Measurements from ENCODE around the gene MAT2B.

The MAT2B gene

DNA sequence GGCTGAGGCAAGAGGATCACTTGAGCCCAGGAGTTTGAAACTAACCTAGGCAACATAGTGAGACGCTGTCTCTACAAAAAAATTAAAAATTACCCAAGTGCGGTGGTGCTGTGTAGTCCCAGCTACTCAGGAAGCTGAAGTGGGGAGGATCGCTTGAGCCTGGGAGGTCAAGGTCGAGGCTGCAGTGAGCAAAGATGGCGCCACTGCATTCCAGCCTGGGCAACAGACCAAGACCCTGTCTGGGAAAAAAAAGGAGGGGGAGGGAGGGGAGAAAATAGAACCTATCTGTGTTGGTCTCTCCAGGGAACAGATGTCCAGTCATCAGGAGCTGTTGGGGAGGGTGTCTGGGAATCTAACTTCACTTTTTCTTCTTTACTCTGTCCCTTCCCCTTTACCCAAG, 24.3 kb downstream of the MAT2B start:
- no peaks in the 10 kb centered on the region for H3F3A ChIP-seq (ENCODE audit: insufficient read depth)
- H3K9ac ChIP-seq (ENCODE audit: low read length) = no peak overlapping the region
- no peak overlapping the region for H3K4me3 ChIP-seq (ENCODE audit: insufficient read depth, low read length, poor library complexity, severe bottlenecking)
- no peaks in the 10 kb centered on the region for H3K27me3 ChIP-seq (ENCODE audit: low read length)
- no peaks in the 10 kb centered on the region for H4K20me1 ChIP-seq (ENCODE audit: low read depth, low read length)
- no peaks in the 10 kb centered on the region for H3K36me3 ChIP-seq (ENCODE audit: low read length)
- H3K9me2 ChIP-seq (replicated peaks; ENCODE audit: insufficient read depth, low read length) = no peaks in the 10 kb centered on the region
- no peak overlapping the region for H3K27ac ChIP-seq (ENCODE audit: low read depth, low read length)
- no peak overlapping the region for H3K4me2 ChIP-seq (ENCODE audit: low read depth, low read length, poor library complexity, severe bottlenecking)
- no peak overlapping the region for H2AFZ ChIP-seq (ENCODE audit: low read depth, low read length, severe bottlenecking)
- H3K9me3 ChIP-seq (ENCODE audit: insufficient read depth, low read length) = no peaks in the 10 kb centered on the region
- TF ChIP-seq, protein P1, sequence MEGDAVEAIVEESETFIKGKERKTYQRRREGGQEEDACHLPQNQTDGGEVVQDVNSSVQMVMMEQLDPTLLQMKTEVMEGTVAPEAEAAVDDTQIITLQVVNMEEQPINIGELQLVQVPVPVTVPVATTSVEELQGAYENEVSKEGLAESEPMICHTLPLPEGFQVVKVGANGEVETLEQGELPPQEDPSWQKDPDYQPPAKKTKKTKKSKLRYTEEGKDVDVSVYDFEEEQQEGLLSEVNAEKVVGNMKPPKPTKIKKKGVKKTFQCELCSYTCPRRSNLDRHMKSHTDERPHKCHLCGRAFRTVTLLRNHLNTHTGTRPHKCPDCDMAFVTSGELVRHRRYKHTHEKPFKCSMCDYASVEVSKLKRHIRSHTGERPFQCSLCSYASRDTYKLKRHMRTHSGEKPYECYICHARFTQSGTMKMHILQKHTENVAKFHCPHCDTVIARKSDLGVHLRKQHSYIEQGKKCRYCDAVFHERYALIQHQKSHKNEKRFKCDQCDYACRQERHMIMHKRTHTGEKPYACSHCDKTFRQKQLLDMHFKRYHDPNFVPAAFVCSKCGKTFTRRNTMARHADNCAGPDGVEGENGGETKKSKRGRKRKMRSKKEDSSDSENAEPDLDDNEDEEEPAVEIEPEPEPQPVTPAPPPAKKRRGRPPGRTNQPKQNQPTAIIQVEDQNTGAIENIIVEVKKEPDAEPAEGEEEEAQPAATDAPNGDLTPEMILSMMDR (IDR thresholded peaks at IDR 0.05; ENCODE audit: insufficient read depth, low read length, poor library complexity, severe bottlenecking) = no peak
- no peak for TF ChIP-seq EZH2phosphoT487 (conservative IDR thresholded peaks at IDR 0.05; ENCODE audit: low read length)
- no peaks in the 10 kb centered on the region for H3K79me2 ChIP-seq (ENCODE audit: insufficient read depth, low read length)

DNA sequence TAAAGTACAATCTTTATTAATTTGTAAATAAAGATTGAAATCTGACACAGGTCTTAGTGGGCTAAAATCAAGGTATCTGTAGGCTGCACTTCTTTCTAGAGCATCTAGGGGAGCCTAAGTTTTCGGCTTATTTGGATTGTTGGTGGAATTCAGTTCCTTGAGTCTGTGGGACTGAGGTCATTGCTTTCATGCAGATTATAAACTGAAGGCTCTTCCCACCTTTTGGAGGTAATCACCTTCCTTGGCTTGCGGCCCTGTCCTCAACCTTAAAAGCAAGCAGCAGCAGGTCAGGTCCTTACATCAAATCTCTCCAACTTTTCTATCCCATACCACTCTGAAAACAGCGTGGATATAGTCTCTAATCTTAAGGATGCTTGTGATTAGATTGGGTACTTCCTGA, 25.9 kb downstream of the MAT2B start:
- H4K20me1 ChIP-seq (ENCODE audit: low read depth, low read length) = no peaks in the 10 kb centered on the region
- no peak overlapping the region for H3K4me2 ChIP-seq (ENCODE audit: low read depth, low read length, poor library complexity, severe bottlenecking)
- H3K27me3 ChIP-seq (ENCODE audit: low read length) = no peaks in the 10 kb centered on the region
- H3K9ac ChIP-seq (ENCODE audit: low read length) = no peak overlapping the region
- H3K79me2 ChIP-seq (ENCODE audit: insufficient read depth, low read length) = no peaks in the 10 kb centered on the region
- no peak for TF ChIP-seq EZH2phosphoT487 (conservative IDR thresholded peaks at IDR 0.05; ENCODE audit: low read length)
- TF ChIP-seq, protein P1 (IDR thresholded peaks at IDR 0.05; ENCODE audit: insufficient read depth, low read length, poor library complexity, severe bottlenecking) = no peak
- H3K9me3 ChIP-seq (ENCODE audit: insufficient read depth, low read length) = no peaks in the 10 kb centered on the region
- H3K36me3 ChIP-seq (ENCODE audit: low read length) = no peaks in the 10 kb centered on the region
- H3K9me2 ChIP-seq (replicated peaks; ENCODE audit: insufficient read depth, low read length) = no peaks in the 10 kb centered on the region
- H2AFZ ChIP-seq (ENCODE audit: low read depth, low read length, severe bottlenecking) = no peak overlapping the region
- no peak overlapping the region for H3K4me3 ChIP-seq (ENCODE audit: insufficient read depth, low read length, poor library complexity, severe bottlenecking)
- H3F3A ChIP-seq (ENCODE audit: insufficient read depth) = no peaks in the 10 kb centered on the region
- H3K27ac ChIP-seq (ENCODE audit: low read depth, low read length) = no peak overlapping the region

DNA sequence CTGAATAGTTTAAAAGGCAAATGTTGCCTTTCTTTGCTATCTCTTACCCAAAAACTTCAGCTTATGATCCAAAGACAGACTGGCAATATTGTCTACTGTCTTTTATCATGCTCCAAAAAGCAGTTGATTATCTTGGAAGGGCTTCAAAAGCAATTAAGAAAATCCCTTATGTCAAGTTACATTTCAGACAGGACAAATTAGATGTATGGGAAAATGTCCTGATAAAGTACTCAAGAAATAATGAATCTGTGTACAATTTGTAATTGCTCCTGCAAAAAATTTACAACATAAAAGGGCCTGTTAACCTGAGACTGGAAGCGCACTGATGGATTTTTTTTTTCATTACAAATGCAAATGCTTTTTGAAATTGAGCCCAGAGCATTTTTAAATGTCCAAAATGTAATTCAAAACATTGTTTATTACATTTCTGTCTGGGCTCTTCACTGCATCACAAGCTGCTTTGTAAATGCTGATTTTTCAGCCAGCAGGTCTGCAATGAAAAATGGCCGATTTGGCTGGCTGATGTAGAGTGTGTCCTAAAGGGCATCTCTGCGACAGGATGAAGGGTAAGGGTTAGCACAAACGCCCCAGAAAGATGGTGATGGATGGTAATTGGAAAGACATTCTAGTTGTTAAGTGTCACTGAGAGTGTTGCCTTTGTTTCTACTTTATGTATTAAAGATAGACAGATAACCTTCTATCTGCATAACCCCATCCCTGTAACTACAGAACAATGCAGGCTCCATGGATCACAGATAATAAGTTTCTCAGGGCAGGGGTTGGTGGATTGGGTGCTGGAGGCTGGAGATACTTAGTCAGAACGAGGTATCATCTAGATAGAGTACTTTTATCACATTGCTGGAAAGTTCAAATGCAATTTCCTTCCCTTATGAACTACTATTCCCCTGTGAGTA, 27.0 kb downstream of the MAT2B start:
- no peaks in the 10 kb centered on the region for H3K27me3 ChIP-seq (ENCODE audit: low read length)
- no peaks in the 10 kb centered on the region for H4K20me1 ChIP-seq (ENCODE audit: low read depth, low read length)
- H3K4me3 ChIP-seq (ENCODE audit: insufficient read depth, low read length, poor library complexity, severe bottlenecking) = no peak overlapping the region
- no peak for TF ChIP-seq EZH2phosphoT487 (conservative IDR thresholded peaks at IDR 0.05; ENCODE audit: low read length)
- TF ChIP-seq, protein P1 (IDR thresholded peaks at IDR 0.05; ENCODE audit: insufficient read depth, low read length, poor library complexity, severe bottlenecking) = no peak
- H3K79me2 ChIP-seq (ENCODE audit: insufficient read depth, low read length) = no peaks in the 10 kb centered on the region
- H2AFZ ChIP-seq (ENCODE audit: low read depth, low read length, severe bottlenecking) = no peak overlapping the region
- no peak overlapping the region for H3K4me2 ChIP-seq (ENCODE audit: low read depth, low read length, poor library complexity, severe bottlenecking)
- no peaks in the 10 kb centered on the region for H3K36me3 ChIP-seq (ENCODE audit: low read length)
- no peak overlapping the region for H3K9ac ChIP-seq (ENCODE audit: low read length)
- H3K9me3 ChIP-seq (ENCODE audit: insufficient read depth, low read length) = no peaks in the 10 kb centered on the region
- H3F3A ChIP-seq (ENCODE audit: insufficient read depth) = no peaks in the 10 kb centered on the region
- no peak overlapping the region for H3K27ac ChIP-seq (ENCODE audit: low read depth, low read length)
- H3K9me2 ChIP-seq (replicated peaks; ENCODE audit: insufficient read depth, low read length) = no peaks in the 10 kb centered on the region

Measured in SU-DHL-6 (cell line).